ENCODE results near the gene LRRC8C. TPM values are rescaled to one million over a fixed set of nuclear protein-coding genes. Genes with fewer than 3 reads are reported as not detected.

LRRC8C gene
- total RNA-seq, 1 experiment from 2014 or later, result 4.4 TPM

GRCh38 chr1:89640440-89640839 is 7.5 kb downstream of the LRRC8C start:
- DNase-seq (ENCODE audit: unreplicated experiment), result no peak
- Mint-ChIP-seq H3K4me1 (ENCODE audit: insufficient read depth, unreplicated experiment) (peaks cover 24% of the 10 kb centered on the region), H3K36me3 (ENCODE audit: insufficient read depth, unreplicated experiment) (no peaks in the 10 kb centered on the region), H3K27me3 (ENCODE audit: insufficient read depth, unreplicated experiment) (no peaks in the 10 kb centered on the region), H3K9me3 (ENCODE audit: unreplicated experiment) (peaks cover 6% of the 10 kb centered on the region), H3K27ac (ENCODE audit: low read depth, unreplicated experiment) (no peak overlapping the region), H3K4me3 (ENCODE audit: unreplicated experiment) (no peak overlapping the region)
- no TSS peak for BruUV-seq (replicated peaks)
- TF ChIP-seq CTCF (IDR thresholded peaks at IDR 0.05; ENCODE audit: unreplicated experiment), result no peak
- POLR2A ChIA-PET, result interaction anchor here (1.2 kb wide), 1 partner anchor 19 kb away, joined by 5 read pairs; no protein-coding TSS in a partner anchor
- intact Hi-C loops (cut with micrococcal nuclease), result no loop called here
- CTCF ChIA-PET, result interaction anchor here (1.0 kb wide), 1 partner anchor 123 kb away, joined by 3 read pairs; no protein-coding TSS in a partner anchor

- H3K36me3 Mint-ChIP-seq (ENCODE audit: insufficient read depth, unreplicated experiment), result no peaks in the 10 kb centered on the region
- DNase-seq (ENCODE audit: unreplicated experiment), result no peak
- peaks cover 14% of the 10 kb centered on the region for H3K4me1 Mint-ChIP-seq (ENCODE audit: insufficient read depth, unreplicated experiment)
- ChIA-PET POLR2A (no interaction called here), CTCF (interaction anchor here (0.6 to 1.0 kb wide), 2 partner anchors 121 to 122 kb away, joined by 3 read pairs; no protein-coding TSS in a partner anchor)
- intact Hi-C loops (cut with micrococcal nuclease), result no loop called here
- peaks cover 8% of the 10 kb centered on the region for H3K9me3 Mint-ChIP-seq (ENCODE audit: unreplicated experiment)
- no peak for TF ChIP-seq CTCF (IDR thresholded peaks at IDR 0.05; ENCODE audit: unreplicated experiment)
- H3K27me3 Mint-ChIP-seq (ENCODE audit: insufficient read depth, unreplicated experiment), result no peaks in the 10 kb centered on the region
- H3K4me3 Mint-ChIP-seq (ENCODE audit: unreplicated experiment), result no peak overlapping the region
- no peak overlapping the region for H3K27ac Mint-ChIP-seq (ENCODE audit: low read depth, unreplicated experiment)
- no TSS peak for BruUV-seq (replicated peaks)
Measured at GRCh38 chr1:89641781-89642180, 8.9 kb downstream of the LRRC8C start.

GRCh38 chr1:89643577-89643976 is 10.7 kb downstream of the LRRC8C start:
- POLR2A ChIA-PET, result interaction anchor here (2.0 kb wide), 1 partner anchor 10 kb away, joined by 4 read pairs; the partner anchor contains the start of gene LRRC8C
- Mint-ChIP-seq H3K27ac (ENCODE audit: low read depth, unreplicated experiment) (no peak overlapping the region), H3K27me3 (ENCODE audit: insufficient read depth, unreplicated experiment) (no peaks in the 10 kb centered on the region), H3K4me3 (ENCODE audit: unreplicated experiment) (no peak overlapping the region), H3K4me1 (ENCODE audit: insufficient read depth, unreplicated experiment) (no peaks in the 10 kb centered on the region), H3K36me3 (ENCODE audit: insufficient read depth, unreplicated experiment) (no peaks in the 10 kb centered on the region), H3K9me3 (ENCODE audit: unreplicated experiment) (peaks cover 8% of the 10 kb centered on the region)
- TF ChIP-seq CTCF (IDR thresholded peaks at IDR 0.05; ENCODE audit: unreplicated experiment), result no peak
- BruUV-seq (replicated peaks), result no TSS peak
- DNase-seq (ENCODE audit: unreplicated experiment), result no peak
- intact Hi-C loops (cut with micrococcal nuclease), result no loop called here
- CTCF ChIA-PET, result interaction anchor here (0.5 to 2.3 kb wide), 4 partner anchors 10 to 987 kb away, joined by 3 to 10 read pairs (median 4); partner anchors contain the start of gene LRRC8C

- Mint-ChIP-seq H3K9me3 (ENCODE audit: unreplicated experiment) (peaks cover 8% of the 10 kb centered on the region), H3K27me3 (ENCODE audit: insufficient read depth, unreplicated experiment) (no peaks in the 10 kb centered on the region), H3K27ac (ENCODE audit: low read depth, unreplicated experiment) (no peak overlapping the region), H3K4me1 (ENCODE audit: insufficient read depth, unreplicated experiment) (no peaks in the 10 kb centered on the region), H3K36me3 (ENCODE audit: insufficient read depth, unreplicated experiment) (no peaks in the 10 kb centered on the region), H3K4me3 (ENCODE audit: unreplicated experiment) (no peak overlapping the region)
- intact Hi-C loops (cut with micrococcal nuclease), result no loop called here
- no TSS peak for BruUV-seq (replicated peaks)
- ChIA-PET CTCF (interaction anchor here (0.5 to 2.3 kb wide), 6 partner anchors 11 to 338 kb away, joined by 3 to 10 read pairs (median 4); partner anchors contain the start of gene LRRC8C), POLR2A (interaction anchor here (2.0 kb wide), 1 partner anchor 11 kb away, joined by 4 read pairs; the partner anchor contains the start of gene LRRC8C)
- DNase-seq (ENCODE audit: unreplicated experiment), result no peak
- no peak for TF ChIP-seq CTCF (IDR thresholded peaks at IDR 0.05; ENCODE audit: unreplicated experiment)
Measured at GRCh38 chr1:89644119-89644814, 11.3 kb downstream of the LRRC8C start.

Data from MCF 10A (cell line).